Omental fat pad (tissue), 4 donors: ENCODE data around the gene SULT1E1. TPM values are rescaled to one million over a fixed set of nuclear protein-coding genes. Genes with fewer than 3 reads are reported as not detected.

ENCODE experiments used
- ATAC-seq: fragments of 150-250 bp; one replicate; pipeline ENCODE4 v1.9.1; 2016; ENCODE audit warnings: mild to moderate bottlenecking, moderate library complexity; ENCODE audit not compliant: low FRiP score
- DNase-seq: peaks from one replicate; pipeline ENCODE4 v3.0.0-alpha.2; 2019; ENCODE audit warnings: low spot score
- total RNA-seq, 4 donors: library from RNA; depleted of rRNA; stranded (reverse); fragments of >200 nt; gene quantifications; one replicate each; pipeline ENCODE4 v1.1.0, GENCODE V29; 2016
- TF ChIP-seq, protein P1 (sequence below), 3 donors: fragments of 450-650 bp; IDR thresholded peaks; one replicate each; pipeline ENCODE4 v1.5.1; 2016 to 2017; ENCODE audit warnings: antibody characterized with exemption in 3 of 3, mild to moderate bottlenecking in 3 of 3, moderate library complexity in 2 of 3

The SULT1E1 gene
- total RNA-seq, 4 donors from 2014 or later: not detected

DNA sequence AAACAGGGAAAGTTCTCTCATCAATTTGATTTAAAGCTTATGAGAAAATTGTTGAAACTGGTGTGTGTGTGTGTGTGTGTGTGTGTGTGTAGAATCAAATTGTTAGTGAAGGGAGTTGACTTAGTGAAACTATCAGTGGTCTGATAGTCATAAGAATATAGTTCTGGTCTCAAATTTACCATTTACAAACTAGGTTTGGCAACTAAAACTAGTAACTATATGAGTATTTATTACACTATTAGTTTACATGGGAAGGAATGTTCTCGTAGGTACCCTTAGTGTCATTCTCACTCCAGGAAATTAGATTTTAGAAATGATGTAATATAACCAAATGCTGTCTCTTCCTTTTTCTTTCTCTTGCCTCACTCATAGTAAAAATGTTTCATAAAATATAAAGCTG lies 11.9 kb downstream of the SULT1E1 start:
- DNase-seq (no peak), ATAC-seq (no peak)
- TF ChIP-seq, protein P1, sequence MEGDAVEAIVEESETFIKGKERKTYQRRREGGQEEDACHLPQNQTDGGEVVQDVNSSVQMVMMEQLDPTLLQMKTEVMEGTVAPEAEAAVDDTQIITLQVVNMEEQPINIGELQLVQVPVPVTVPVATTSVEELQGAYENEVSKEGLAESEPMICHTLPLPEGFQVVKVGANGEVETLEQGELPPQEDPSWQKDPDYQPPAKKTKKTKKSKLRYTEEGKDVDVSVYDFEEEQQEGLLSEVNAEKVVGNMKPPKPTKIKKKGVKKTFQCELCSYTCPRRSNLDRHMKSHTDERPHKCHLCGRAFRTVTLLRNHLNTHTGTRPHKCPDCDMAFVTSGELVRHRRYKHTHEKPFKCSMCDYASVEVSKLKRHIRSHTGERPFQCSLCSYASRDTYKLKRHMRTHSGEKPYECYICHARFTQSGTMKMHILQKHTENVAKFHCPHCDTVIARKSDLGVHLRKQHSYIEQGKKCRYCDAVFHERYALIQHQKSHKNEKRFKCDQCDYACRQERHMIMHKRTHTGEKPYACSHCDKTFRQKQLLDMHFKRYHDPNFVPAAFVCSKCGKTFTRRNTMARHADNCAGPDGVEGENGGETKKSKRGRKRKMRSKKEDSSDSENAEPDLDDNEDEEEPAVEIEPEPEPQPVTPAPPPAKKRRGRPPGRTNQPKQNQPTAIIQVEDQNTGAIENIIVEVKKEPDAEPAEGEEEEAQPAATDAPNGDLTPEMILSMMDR (IDR thresholded peaks at IDR 0.05): no peak

DNA sequence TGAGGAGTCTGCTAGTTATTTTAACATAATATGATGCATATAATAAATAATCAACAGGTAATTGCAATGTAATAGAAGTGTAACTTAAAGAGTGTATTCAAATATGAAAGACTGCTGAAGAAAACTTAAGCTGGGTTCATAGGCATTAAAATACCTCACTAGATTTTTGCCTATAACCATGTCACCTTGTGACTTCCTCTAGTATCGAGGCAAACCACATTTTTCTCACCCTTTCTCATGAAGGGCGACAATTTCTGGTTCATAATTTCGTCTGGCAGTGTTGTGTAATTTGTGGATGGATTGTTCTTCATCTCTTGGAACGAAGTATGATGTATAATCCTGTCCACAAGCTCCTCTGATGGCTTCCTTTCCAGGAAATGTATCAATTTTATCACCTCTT lies 16.0 kb downstream of the SULT1E1 start:
- ATAC-seq (no peak), DNase-seq (no peak)
- TF ChIP-seq, protein P1 (IDR thresholded peaks at IDR 0.05): no peak

DNA sequence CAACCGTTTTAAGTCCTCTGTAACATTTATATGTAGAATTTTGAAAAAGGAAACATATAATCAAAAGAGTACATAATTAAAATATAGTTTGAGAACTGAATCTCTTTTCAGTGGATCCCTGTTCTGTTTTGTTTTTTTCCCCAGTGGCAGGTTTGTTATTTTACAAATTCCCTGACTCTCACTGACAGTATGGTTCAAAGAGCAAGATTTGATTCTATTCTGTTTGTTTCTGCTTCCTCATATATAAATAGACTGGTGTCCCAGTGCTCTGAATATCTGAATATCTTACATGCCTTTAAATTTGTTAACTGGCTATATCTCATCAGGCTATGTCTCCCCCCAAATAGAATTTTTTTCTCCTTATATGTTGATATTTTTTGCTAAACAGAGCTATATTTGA lies 16.6 kb downstream of the SULT1E1 start:
- TF ChIP-seq, protein P1 (IDR thresholded peaks at IDR 0.05): no peak
- DNase-seq: no peak
- ATAC-seq: no peak

DNA sequence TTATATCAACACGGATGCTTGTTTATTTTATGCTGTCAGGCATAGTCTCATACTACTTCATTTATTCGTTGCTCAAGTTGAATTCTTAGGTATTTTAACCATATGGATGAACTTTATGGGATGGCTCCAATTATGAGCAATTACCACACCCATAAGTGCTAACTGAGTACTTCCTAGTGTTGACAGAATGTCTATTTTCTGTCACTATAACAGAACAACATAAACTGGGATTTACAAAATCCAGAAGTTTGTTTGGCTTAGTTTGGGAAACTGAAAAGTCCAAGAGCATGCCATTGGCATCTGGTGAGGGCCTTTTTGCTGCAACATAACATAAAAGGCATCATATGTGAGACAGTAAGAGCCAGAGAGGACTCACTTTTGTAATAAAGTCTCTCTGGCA lies 21.0 kb downstream of the SULT1E1 start:
- TF ChIP-seq, protein P1 (IDR thresholded peaks at IDR 0.05): no peak
- ATAC-seq (no peak), DNase-seq (no peak)

DNA sequence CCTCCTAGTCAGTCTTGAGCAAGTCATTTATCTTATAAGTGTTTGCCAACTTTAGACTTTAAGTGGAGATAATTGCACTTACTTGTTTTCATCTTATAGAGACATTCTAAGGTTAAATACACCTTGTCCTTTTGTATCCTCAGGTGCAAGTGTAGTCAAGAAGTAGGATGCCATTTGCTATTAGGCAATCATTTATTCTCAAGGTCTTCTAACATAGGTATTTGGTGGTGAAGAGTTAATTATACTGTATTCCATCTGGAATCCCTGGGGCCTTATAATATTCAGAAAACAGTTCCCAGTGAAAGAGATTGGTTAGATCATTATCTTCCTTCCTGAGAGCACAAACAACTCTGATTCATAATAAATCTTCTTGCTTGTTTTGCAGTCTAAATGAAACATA lies 23.7 kb downstream of the SULT1E1 start:
- TF ChIP-seq, protein P1 (IDR thresholded peaks at IDR 0.05): no peak
- ATAC-seq (no peak), DNase-seq (no peak)

DNA sequence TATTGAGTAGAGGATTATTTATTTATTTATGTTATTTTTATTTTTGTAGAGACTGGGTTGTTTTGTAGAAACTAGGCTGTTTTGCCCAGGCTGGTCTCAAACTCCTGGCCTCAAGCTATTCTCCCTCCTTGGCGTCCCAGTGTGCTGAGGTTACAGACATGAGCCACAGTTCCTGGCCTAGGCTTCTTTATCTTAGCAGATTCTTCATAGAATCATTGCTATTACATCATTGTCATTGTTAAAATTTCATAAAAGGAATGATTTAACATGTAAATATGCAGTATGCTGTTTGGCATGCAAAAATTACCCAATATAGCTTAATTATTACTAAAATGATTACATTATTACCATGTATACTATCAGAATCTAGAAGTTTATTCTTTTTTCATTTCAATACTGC lies 24.2 kb downstream of the SULT1E1 start:
- ATAC-seq (no peak), DNase-seq (no peak)
- TF ChIP-seq, protein P1 (IDR thresholded peaks at IDR 0.05): no peak

DNA sequence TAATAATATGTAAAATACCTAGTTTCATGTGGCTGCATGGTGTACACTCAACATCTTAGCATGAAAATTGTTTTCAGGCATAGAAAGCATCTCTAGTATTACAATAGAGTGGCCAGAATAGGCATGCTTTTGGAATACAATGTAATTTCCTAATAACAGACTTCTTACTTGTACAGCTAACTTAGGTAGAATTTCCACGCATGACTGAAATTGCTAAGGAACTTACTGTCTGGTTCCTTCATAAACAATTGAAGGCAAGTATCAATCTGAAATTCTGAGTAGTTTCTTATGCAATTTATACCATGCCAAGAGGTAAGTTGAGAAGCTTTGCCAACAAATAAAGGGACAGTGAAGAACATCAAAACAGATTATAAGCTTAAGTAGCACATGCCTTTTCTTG lies 26.7 kb downstream of the SULT1E1 start:
- DNase-seq (no peak), ATAC-seq (no peak)
- TF ChIP-seq, protein P1 (IDR thresholded peaks at IDR 0.05): no peak
